Erythroblast (primary cell): ENCODE results near the gene GPR82.

Experiments
- GATA1 ChIP-seq: IDR thresholded peaks from 2 replicates; pipeline ENCODE4 v1.6.1; 2011; ENCODE audit warnings: low read depth, mild to moderate bottlenecking, control low read depth, low read length, moderate library complexity
- POLR2A ChIP-seq: IDR thresholded peaks from 2 replicates; pipeline ENCODE4 v1.6.1; 2011; ENCODE audit warnings: mild to moderate bottlenecking, low read length

- no peak for TF ChIP-seq POLR2A
- TF ChIP-seq GATA1, result no peak
Observed at GRCh38 chrX:41730081-41730480, 6.1 kb downstream of the GPR82 start.
